GM15510 (cell line): ENCODE data around the gene GTF2I.
A peak's percentile ranks its signal among the peaks of the same experiment; 100 is the strongest.

Experiments
- POLR2A ChIP-seq: IDR thresholded peaks from 3 replicates; pipeline ENCODE4 v1.6.1; 2011; ENCODE audit warnings: borderline replicate concordance; ENCODE audit not compliant: insufficient read length; ENCODE audit errors: extremely low read depth

Gene GTF2I

DNA sequence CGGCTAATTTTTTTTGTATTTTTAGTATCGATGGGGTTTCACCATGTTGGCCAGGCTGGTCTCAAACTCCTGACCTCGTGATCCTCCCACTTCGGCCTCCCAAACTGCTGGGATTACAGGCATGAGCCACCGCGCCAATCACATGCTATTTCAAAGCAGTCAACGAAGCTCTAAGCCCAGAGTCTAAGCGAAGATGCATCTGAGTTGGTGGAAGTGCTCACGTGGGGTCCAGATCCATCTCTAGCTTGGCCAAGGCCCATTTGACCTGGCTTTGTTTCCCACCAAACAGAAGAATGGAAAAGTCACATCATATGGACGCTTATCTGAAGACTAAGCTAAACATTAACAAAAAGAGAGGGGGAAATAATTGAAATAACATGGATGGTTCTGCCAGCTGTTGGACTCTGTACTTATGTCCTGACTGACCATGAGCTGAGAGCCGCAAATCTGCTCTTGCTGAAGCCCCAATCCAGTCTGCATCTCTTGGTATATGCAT, 3.8 kb upstream of the GTF2I start:
- TF ChIP-seq POLR2A = no peak

DNA sequence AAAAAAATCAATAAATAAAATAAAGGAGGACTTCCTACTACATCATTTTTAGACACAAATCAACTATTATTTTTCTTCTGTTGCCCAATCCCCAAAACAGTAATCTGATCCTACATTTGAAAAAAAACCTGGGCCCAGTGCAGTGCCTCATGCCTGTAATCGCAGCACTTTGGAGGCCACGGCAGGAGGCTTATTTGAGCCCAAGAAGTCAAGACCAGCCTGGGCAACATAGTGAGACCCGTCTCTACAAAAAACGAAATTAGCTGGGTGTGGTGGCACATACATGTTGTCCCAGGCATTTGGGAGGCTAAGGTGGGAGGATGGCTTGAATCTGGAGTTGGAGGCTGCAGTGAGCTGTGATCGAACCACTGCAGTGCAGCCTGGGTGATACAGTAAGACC, 2.7 kb upstream of the GTF2I start:
- TF ChIP-seq POLR2A = no peak

DNA sequence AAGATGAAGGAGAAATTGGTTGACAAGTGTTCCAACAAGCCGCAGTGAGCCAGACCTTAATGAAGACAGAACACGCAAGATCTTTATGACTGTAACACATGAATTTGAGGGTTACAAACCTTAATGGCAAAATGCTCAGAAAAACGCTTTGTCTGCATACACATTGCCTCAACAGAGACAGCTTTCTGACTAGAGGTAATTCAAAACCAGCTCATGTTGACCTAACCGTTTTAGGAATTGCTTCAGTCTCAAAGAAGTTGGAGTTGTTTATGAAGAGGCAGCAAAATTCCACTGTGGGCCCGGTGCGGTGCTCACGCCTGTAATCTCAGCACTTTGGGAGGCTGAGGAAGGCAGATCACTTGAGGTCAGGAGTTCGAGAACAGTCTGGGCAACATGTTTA, 2.2 kb upstream of the GTF2I start:
- TF ChIP-seq POLR2A = no peak

DNA sequence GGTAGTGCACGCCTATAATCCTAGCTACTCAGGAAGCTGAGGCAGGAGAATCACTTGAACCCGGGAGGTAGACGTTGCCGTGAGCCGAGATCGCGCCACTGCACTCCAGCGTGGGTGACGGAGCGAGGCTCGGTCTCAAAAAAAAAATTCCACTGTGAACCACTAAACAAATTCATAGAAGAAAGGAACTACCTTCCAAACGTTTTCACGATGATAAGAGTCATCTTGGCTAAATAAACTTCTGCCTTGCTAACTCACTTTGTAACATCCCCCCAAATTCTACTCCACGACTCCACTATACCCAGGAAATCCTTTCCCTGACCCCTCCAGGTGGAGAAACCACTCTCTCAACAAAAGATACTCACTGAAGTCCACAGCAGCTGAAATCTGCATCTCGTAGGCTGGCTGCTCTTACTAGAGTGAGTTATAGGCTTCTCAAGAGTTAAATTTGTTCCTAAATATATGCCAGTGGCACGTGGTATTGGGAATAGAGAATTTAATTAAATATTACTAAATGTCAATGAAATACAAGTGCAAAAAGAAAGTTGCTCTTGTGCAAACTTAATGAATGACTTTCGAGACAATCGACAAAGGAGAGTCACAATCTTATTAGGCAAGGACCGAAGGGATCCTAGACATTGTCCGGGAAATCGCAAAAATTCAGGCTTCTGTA, 1.6 kb upstream of the GTF2I start:
- TF ChIP-seq POLR2A = no peak

DNA sequence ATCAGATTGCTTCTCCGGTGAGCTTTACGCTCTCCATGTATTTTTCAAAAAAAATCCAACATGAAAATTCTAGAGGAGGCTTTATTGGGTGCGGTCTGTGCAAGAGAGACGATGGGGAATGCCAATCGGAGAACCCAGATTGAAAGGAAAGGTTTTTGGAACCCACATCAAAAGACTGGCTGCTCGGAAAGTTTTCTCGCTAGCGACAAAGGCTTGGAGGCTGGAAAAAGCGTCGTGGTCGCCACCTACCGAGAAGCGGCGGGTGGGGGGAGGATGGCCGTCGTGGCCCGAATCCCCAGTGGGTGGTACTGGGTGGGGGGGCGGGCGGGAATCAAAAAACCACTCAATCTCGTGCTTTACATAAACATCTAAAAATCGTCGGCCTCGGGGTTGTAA, 1.1 kb upstream of the GTF2I start:
- no peak for TF ChIP-seq POLR2A

DNA sequence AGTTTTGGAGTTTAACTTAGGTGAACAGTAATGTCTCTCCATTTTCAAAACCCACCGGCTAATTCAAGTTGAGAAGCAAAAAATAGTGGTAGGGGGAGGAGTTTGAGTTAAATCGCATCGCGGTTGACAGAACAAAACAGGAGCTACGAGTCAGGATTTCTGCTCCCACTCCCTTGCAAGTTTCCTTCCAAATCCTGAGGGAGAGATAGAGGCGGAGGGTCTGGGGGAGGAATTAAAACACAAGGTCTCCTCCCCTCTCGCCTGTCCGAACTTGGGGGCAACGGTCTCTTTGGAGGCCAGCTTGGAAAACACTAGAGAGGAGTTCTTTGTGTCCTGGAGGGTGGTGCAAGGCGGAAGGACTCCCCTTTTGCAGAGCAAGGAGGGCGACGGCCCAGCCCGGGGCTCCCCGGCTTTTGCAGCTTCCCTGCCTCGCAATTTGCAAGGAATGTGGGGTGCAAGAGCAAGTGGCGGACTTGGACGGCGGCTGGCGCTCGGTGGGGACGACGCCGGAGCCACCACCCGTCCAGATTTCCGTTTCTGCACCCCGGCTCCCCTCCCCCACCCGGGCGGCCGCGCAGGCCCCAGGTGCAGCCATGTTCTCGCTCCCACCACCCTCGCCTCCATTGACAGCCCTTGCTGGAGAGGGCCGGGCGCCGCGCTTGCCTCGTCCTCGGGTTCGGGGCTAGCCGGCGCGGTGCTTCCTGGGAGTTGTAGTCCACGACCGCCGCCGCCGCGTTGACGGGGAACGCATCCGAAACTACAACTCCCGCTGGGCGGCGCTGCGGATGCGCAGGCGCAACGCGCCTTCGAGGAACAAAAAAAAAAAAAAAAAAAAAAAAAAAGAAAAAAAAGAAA, 454 bp upstream of the GTF2I start:
- TF ChIP-seq POLR2A = peak; percentile 64

DNA sequence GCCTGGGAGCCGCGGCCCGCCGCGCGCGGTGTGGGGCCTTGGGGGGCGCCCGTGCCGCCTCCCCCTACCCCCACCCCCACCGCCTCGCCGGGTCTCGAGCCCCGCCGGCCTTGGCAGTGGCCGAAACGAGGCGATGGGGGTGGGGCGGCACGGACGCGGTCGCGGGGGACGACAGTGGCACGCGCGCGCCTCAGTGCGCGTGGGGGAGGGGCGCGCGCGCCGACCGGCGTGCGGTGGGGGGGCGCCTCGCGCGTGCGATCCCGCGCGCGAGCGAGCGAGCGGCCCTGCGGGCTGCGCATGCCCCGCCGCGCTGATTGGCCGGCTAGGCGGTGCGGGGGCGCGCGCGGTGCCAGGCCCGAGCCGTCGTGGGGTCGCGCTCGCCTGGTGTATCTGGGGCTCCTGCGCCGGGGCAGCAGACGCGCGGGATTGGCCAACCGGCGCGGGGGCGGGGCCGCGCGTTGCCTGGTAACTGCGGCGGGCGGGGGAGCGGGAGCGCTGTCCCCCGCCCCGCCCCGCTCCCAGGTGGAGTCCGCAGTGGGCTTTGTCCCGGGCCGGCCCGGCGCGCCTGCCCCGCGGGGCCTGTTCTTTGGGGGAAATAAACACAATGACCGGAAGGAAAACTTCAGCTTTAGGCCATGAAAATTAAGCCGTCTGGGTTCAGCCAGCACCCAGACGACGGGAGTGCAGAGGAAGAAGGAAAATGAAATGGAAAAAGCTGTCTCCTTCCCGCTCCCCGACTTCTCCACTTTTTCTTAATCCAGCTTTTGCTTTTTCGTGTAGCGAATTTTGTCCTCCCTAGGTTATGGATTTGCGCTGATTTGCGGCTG, 873 bp downstream of the GTF2I start:
- TF ChIP-seq POLR2A = peak; percentile 46

DNA sequence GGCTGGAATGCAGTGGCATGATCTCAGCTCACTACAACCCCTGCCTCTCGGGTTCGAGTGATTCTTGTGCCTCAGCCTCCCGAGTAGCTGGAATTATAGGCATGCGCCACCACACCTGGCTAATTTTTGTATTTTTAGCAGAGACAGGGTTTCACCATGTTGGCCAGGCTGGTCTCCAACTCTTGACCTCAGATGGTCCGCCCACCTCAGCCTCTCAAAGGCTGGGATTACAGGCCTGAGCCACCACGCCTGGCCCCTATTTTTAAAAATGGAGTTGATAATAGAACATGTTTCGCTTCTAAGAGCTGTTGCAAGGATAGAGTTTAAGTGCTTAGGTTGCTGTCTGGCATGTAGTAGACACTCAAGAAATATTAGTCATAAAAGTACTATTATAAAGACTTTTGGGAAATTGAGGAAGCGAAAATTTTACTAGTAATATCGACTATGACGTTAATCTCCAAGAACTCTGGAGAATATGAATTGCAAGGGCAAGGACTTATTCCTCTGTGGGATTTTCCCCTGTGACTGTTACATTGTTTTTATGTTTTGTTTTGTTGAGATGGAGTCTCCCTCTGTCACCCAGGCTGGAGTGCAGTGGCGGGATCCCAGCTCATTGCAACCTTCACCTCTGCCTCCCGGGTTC, 7.9 kb downstream of the GTF2I start:
- no peak for TF ChIP-seq POLR2A

DNA sequence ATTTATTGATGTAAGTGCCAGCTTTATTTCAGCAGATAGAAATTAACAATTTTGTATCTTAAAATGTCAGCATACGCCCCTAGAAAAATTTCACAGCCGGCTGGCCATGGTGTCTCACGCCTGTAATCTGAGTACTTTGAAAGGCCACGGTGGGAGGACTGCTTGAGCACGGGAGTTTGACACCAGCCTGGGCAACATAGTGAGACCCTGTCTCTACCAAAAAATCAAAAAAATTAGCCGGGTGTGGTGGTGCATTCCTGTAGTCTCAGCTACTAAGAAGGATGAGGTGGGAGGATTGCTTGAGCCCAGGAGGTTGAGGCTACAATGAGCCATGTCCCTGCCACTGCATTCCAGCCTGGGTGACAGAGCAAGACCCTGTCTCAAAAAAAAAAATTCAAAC, 14.1 kb downstream of the GTF2I start:
- no peak for TF ChIP-seq POLR2A

DNA sequence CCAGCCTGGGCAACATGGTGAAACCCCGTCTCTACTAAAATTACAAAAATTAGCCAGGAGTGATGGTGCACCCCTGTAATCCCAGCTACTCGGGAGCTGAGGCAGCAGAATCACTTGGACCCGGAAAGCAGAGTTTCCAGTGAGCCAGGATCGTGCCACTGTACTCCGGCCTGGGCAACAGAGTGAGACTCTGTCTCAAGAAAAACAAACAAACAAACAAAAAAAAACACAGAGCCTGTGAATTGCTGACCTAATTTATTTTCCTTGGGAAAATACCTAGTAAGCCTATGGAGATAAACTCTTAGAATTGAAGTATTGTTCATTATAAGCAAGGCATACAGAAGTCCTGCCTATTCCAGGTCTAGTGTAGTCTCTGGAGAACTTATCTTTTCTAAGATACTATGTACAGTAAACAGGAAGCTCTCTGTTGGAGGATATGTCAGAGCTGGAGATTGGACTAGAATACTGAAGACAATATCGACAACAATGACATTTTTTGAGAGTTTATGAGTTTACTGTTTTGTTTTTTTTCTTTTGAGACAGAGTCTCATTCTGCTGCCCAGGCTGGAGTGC, 14.9 kb downstream of the GTF2I start:
- no peak for TF ChIP-seq POLR2A

DNA sequence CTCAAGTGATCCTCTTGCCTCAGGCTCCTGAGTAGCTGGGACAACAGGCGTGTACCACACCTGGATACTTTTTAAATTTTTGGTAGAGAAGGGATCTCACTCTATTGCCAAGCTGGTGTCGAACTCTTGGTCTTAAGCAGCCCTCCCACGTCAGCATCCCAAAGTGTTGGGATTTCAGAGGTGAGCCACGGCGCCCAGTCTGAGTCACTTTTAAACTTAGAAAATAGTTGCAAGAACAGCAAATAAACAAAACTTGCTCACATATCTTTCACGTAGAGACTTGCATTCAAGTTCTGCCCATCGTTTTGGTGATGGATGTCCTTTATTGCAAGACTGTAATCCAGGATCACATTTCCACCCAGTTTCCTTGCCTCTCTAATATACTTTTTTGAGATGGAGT, 16.6 kb downstream of the GTF2I start:
- no peak for TF ChIP-seq POLR2A

DNA sequence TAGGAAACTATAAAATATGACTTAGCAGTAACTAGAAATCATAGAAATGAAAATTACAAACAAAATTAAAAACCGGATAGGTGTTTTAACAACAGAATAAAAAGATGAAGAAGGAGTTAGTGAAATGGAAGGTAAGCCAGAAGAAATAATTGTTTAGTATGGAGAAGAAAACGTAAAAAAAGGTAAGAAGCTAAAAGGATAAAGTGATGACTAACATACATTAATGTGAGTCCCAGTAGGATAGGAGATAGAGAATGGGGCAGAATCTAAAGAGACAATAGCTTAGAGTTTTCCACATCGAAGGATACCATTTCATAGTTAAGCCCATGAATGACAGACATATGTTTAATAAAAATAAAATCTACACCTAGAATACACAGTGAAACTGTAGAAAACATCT, 25.3 kb downstream of the GTF2I start:
- no peak for TF ChIP-seq POLR2A

DNA sequence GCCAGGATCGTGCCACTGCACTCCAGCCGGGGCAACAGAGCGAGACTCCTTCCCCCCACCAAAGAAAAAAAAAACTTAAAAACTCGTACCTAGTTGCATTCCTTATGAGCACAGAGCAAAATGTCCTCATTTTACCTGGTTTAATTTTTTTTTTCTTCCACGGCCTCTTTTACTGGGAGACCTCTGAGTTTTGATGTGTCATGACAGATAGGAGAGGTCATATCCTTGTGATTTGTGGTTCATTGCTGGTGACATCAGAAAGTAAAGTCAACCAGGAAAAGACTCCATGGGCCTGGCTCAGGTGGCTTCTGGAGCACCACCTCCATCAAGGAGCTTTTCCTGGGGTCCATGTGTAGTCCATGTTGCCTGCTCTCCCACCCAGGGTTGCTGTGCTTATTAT, 26.3 kb downstream of the GTF2I start:
- no peak for TF ChIP-seq POLR2A

DNA sequence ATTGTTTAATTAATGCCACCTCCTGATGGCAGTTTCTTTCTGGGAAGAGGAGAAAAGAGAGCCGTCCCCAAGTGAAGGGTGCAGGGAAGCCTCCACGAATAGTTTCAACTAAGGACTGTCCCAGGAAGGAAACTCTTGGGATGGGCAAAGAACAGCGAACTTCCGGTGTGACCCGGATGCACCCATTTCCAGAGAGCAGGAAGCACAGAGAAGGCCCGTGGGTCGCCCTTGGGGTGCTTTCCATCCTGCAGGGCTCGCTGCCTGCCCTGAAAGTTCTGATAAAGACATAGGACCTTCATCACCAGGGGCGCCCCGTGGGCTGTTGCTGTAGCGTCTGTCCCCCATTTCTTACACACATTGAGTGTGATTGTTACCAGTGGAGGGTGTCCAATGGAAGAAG, 27.0 kb downstream of the GTF2I start:
- TF ChIP-seq POLR2A = no peak
